Subcutaneous abdominal adipose tissue (tissue), 5 donors: ENCODE results near the gene DPP9.

Source experiments
- H3K27ac ChIP-seq: one replicate; pipeline ENCODE4 v1.7.0; 2013; ENCODE audit warnings: low read depth, mild to moderate bottlenecking, inconsistent platforms, low read length, moderate library complexity
- H3K27me3 ChIP-seq, 5 donors: one replicate each; pipeline ENCODE4 v1.7.0; 2013; ENCODE audit warnings: low read length in 5 of 5, inconsistent platforms in 1 of 5; ENCODE audit not compliant: control insufficient read depth in 5 of 5, insufficient read depth in 4 of 5
- H3K36me3 ChIP-seq, 5 donors: one replicate each; pipeline ENCODE4 v1.7.0; 2013; ENCODE audit warnings: low read length in 5 of 5; ENCODE audit not compliant: control insufficient read depth in 5 of 5, insufficient read depth in 5 of 5
- H3K4me1 ChIP-seq, 5 donors: one replicate each; pipeline ENCODE4 v1.7.0; 2013; ENCODE audit warnings: low read length in 5 of 5, mild to moderate bottlenecking in 3 of 5, moderate library complexity in 1 of 5; ENCODE audit not compliant: control insufficient read depth in 5 of 5, insufficient read depth in 5 of 5
- H3K4me3 ChIP-seq, 5 donors: one replicate each; pipeline ENCODE4 v1.7.0; 2013; ENCODE audit warnings: low read length in 5 of 5, low read depth in 1 of 5
- H3K9ac ChIP-seq, 5 donors: one replicate each; pipeline ENCODE4 v1.7.0; 2013; ENCODE audit warnings: low read length in 5 of 5, mild to moderate bottlenecking in 4 of 5, moderate library complexity in 3 of 5
- H3K9me3 ChIP-seq, 5 donors: one replicate each; pipeline ENCODE4 v1.7.0; 2013; ENCODE audit warnings: low read length in 5 of 5; ENCODE audit not compliant: control insufficient read depth in 5 of 5
- donor health status: healthy.
- donor health status: healthy.
- donor health status: healthy.
- donor health status: healthy.
- donor health status: healthy.

DPP9 gene

GRCh38 chr19:4662812-4663211 is 60.8 kb downstream of the DPP9 start:
- Histone ChIP-seq H3K4me1 (no peaks in the 10 kb centered on the region), H3K4me3 (no peak overlapping the region), H3K9ac (no peak overlapping the region), H3K36me3 (peaks cover 0 to 86% (median 61%) of the 10 kb centered on the region in 5 donors), H3K27me3 (no peaks in the 10 kb centered on the region), H3K9me3 (peaks cover 0 to 7% (median 5%) of the 10 kb centered on the region in 5 donors), H3K27ac (no peak overlapping the region)

- Histone ChIP-seq H3K9me3 (peaks cover 0 to 8% (median 5%) of the 10 kb centered on the region in 5 donors), H3K27me3 (no peaks in the 10 kb centered on the region), H3K36me3 (peaks cover 0 to 87% (median 68%) of the 10 kb centered on the region in 5 donors), H3K9ac (no peak overlapping the region), H3K4me1 (no peaks in the 10 kb centered on the region), H3K27ac (no peak overlapping the region), H3K4me3 (no peak overlapping the region)
Observed at GRCh38 chr19:4662020-4662695, 61.5 kb downstream of the DPP9 start.

GRCh38 chr19:4660993-4661392 is 62.6 kb downstream of the DPP9 start:
- peaks cover 0 to 8% (median 5%) of the 10 kb centered on the region in 5 donors for H3K9me3 ChIP-seq
- H3K9ac ChIP-seq, result peak overlapping the region in 1 of 5 donors; percentile 37
- no peak overlapping the region for H3K4me3 ChIP-seq
- peaks cover 0 to 89% (median 72%) of the 10 kb centered on the region in 5 donors for H3K36me3 ChIP-seq
- H3K27me3 ChIP-seq, result no peaks in the 10 kb centered on the region
- H3K27ac ChIP-seq, result no peak overlapping the region
- H3K4me1 ChIP-seq, result no peaks in the 10 kb centered on the region

GRCh38 chr19:4660181-4660791 is 63.4 kb downstream of the DPP9 start:
- Histone ChIP-seq H3K36me3 (peaks cover 0 to 90% (median 71%) of the 10 kb centered on the region in 5 donors), H3K27me3 (no peaks in the 10 kb centered on the region), H3K4me3 (no peak overlapping the region), H3K9ac (no peak overlapping the region), H3K27ac (no peak overlapping the region), H3K4me1 (no peaks in the 10 kb centered on the region), H3K9me3 (peaks cover 0 to 8% (median 5%) of the 10 kb centered on the region in 5 donors)

GRCh38 chr19:4657835-4658234 is 65.8 kb downstream of the DPP9 start:
- no peak overlapping the region for H3K4me3 ChIP-seq
- peaks cover 0 to 85% (median 65%) of the 10 kb centered on the region in 5 donors for H3K36me3 ChIP-seq
- no peak overlapping the region for H3K27ac ChIP-seq
- H3K27me3 ChIP-seq, result no peaks in the 10 kb centered on the region
- peaks cover 0 to 8% (median 5%) of the 10 kb centered on the region in 5 donors for H3K9me3 ChIP-seq
- H3K4me1 ChIP-seq, result no peaks in the 10 kb centered on the region
- H3K9ac ChIP-seq, result no peak overlapping the region

GRCh38 chr19:4657262-4657661 is 66.4 kb downstream of the DPP9 start:
- Histone ChIP-seq H3K4me3 (no peak overlapping the region), H3K9ac (no peak overlapping the region), H3K27me3 (no peaks in the 10 kb centered on the region), H3K27ac (no peak overlapping the region), H3K36me3 (peaks cover 0 to 83% (median 62%) of the 10 kb centered on the region in 5 donors), H3K4me1 (no peaks in the 10 kb centered on the region), H3K9me3 (peaks cover 0 to 8% (median 5%) of the 10 kb centered on the region in 5 donors)

GRCh38 chr19:4656102-4656501 is 67.5 kb downstream of the DPP9 start:
- H3K36me3 ChIP-seq, result peaks cover 0 to 81% (median 58%) of the 10 kb centered on the region in 5 donors
- H3K27ac ChIP-seq, result no peak overlapping the region
- no peak overlapping the region for H3K9ac ChIP-seq
- H3K4me1 ChIP-seq, result no peaks in the 10 kb centered on the region
- peaks cover 0 to 8% (median 5%) of the 10 kb centered on the region in 5 donors for H3K9me3 ChIP-seq
- no peak overlapping the region for H3K4me3 ChIP-seq
- no peaks in the 10 kb centered on the region for H3K27me3 ChIP-seq

GRCh38 chr19:4654437-4655361 is 68.9 kb downstream of the DPP9 start:
- H3K36me3 ChIP-seq, result peaks cover 0 to 67% (median 46%) of the 10 kb centered on the region in 5 donors
- peaks cover 0 to 10% (median 2%) of the 10 kb centered on the region in 5 donors for H3K4me1 ChIP-seq
- no peaks in the 10 kb centered on the region for H3K27me3 ChIP-seq
- H3K27ac ChIP-seq, result no peak overlapping the region
- no peak overlapping the region for H3K4me3 ChIP-seq
- peak overlapping the region in 1 of 5 donors; percentile 28 for H3K9ac ChIP-seq
- H3K9me3 ChIP-seq, result peaks cover 0 to 8% (median 5%) of the 10 kb centered on the region in 5 donors

- no peak overlapping the region for H3K27ac ChIP-seq
Observed at GRCh38 chr19:4653793-4654436, 69.7 kb downstream of the DPP9 start.

More at GRCh38 chr19:4653793-4654436, 69.7 kb downstream of the DPP9 start:
- peaks cover 0 to 17% (median 5%) of the 10 kb centered on the region in 5 donors for H3K4me1 ChIP-seq
- peaks cover 0 to 8% (median 5%) of the 10 kb centered on the region in 5 donors for H3K9me3 ChIP-seq
- H3K4me3 ChIP-seq, result no peak overlapping the region
- no peaks in the 10 kb centered on the region for H3K27me3 ChIP-seq
- no peak overlapping the region for H3K9ac ChIP-seq
- H3K36me3 ChIP-seq, result peaks cover 0 to 59% (median 41%) of the 10 kb centered on the region in 5 donors
